OCI-LY1 (cell line): ENCODE data around the gene CRYBA1.
A peak's percentile ranks its signal among the peaks of the same experiment; 100 is the strongest.

Experiments used
- H2AFZ ChIP-seq: fragments of 200-600 bp; sonication (generic), shearing (Covaris generic); 2 replicates; pipeline ENCODE4 v1.6.0; 2014; ENCODE audit warnings: antibody characterized with exemption, mild to moderate bottlenecking, low read length
- H3F3A ChIP-seq: fragments of 200-600 bp; sonication (generic), shearing (Covaris generic); 2 replicates; pipeline ENCODE4 v1.6.0; 2014; ENCODE audit warnings: mild to moderate bottlenecking, antibody characterized with exemption, low read length, moderate library complexity; ENCODE audit not compliant: insufficient read depth
- H3K27ac ChIP-seq: fragments of 200-600 bp; sonication (generic); 2 replicates; pipeline ENCODE4 v1.5.1; 2014; ENCODE audit warnings: low read length, mixed run types, mild to moderate bottlenecking, low read depth; ENCODE audit not compliant: poor library complexity, severe bottlenecking
- H3K27me3 ChIP-seq: fragments of 200-600 bp; sonication (generic); 2 replicates; pipeline ENCODE4 v1.6.0; 2014; ENCODE audit warnings: antibody characterized with exemption, mild to moderate bottlenecking, low read length, moderate library complexity; ENCODE audit not compliant: insufficient read depth
- H3K36me3 ChIP-seq: fragments of 200-600 bp; sonication (generic); 2 replicates; pipeline ENCODE4 v1.6.1; 2014; ENCODE audit warnings: mild to moderate bottlenecking, antibody characterized with exemption, low read length, moderate library complexity, mixed read lengths; ENCODE audit not compliant: insufficient read depth
- H3K4me1 ChIP-seq: fragments of 200-600 bp; sonication (generic); 2 replicates; pipeline ENCODE4 v1.5.1; 2014; ENCODE audit warnings: mild to moderate bottlenecking, low read length, moderate library complexity; ENCODE audit not compliant: insufficient read depth, severe bottlenecking
- H3K4me2 ChIP-seq: fragments of 200-600 bp; sonication (generic), shearing (Covaris generic); 2 replicates; pipeline ENCODE4 v1.6.1; 2014; ENCODE audit warnings: low read length
- H3K4me3 ChIP-seq: fragments of 200-600 bp; sonication (generic); 2 replicates; pipeline ENCODE4 v1.5.1; 2014; ENCODE audit warnings: low read length, low read depth, mild to moderate bottlenecking, mixed read lengths; ENCODE audit not compliant: poor library complexity, severe bottlenecking
- H3K79me2 ChIP-seq: fragments of 200-600 bp; shearing (Covaris generic); 2 replicates; pipeline ENCODE4 v1.6.1; 2016; ENCODE audit warnings: mixed run types, low read length, mixed read lengths; ENCODE audit not compliant: insufficient read depth
- H3K9ac ChIP-seq: fragments of 200-600 bp; sonication (generic), shearing (Covaris generic); 2 replicates; pipeline ENCODE4 v1.6.1; 2014; ENCODE audit warnings: mild to moderate bottlenecking, low read length, mixed read lengths
- H3K9me2 ChIP-seq: fragments of 200-600 bp; sonication (generic), shearing (Covaris generic); 2 replicates; pipeline ENCODE4 v1.6.1; 2014; ENCODE audit warnings: low read depth, mild to moderate bottlenecking, low read length, mixed read lengths
- H3K9me3 ChIP-seq: fragments of 200-600 bp; shearing (Covaris generic); 2 replicates; pipeline ENCODE4 v1.6.1; 2014; ENCODE audit warnings: low read length, mixed read lengths
- H4K20me1 ChIP-seq: fragments of 200-600 bp; sonication (generic), shearing (Covaris generic); 2 replicates; pipeline ENCODE4 v1.6.0; 2016; ENCODE audit warnings: mild to moderate bottlenecking, low read length; ENCODE audit not compliant: insufficient read depth
- CTCF ChIP-seq: fragments of 200-600 bp; sonication (generic), shearing (Covaris generic); IDR thresholded peaks from 2 replicates; pipeline ENCODE4 v1.5.1; 2017; ENCODE audit warnings: mild to moderate bottlenecking, antibody characterized with exemption, low read length, moderate library complexity, mixed read lengths
- EZH2 ChIP-seq: fragments of 200-600 bp; sonication (generic), shearing (Covaris generic); IDR thresholded peaks from 2 replicates; pipeline ENCODE4 v1.8.0; 2017; ENCODE audit warnings: borderline replicate concordance, mixed run types, mild to moderate bottlenecking, antibody characterized with exemption, low read length, moderate library complexity, mixed read lengths

Gene CRYBA1

DNA sequence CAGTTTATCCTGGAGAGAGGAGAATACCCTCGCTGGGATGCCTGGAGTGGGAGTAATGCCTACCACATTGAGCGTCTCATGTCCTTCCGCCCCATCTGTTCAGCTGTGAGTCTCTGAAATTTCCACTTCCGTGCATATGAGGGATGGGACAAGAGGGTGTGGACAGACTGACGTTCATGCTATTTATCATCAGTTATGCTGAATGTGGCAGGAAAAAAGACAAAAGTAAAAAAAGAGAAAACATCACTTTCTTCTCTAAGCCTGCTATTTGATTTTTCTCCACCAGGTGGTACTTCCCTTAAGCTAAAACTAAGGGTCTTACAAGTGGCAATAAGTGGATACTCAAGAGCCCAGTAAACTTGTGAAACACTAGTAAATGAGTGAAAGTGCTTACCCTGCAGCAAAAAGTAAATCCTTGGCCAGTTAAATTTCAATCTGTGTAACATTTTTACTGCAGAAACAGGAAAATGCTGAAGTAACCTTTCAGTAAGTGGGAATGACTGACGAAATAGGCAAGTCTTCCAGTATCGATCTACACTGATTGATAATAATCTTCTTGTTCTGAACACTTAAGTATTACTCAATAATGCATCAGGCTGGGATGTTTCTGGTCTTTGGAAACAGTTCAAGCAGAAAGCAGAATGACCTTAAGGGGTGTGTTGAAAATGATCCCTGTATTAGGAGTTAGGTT is 5.6 kb downstream of the CRYBA1 start:
- no peaks in the 10 kb centered on the region for H3K9me3 ChIP-seq
- peaks cover 11% of the 10 kb centered on the region; the same call in 1 of the 2 replicates for H3F3A ChIP-seq
- no peaks in the 10 kb centered on the region for H3K9me2 ChIP-seq
- H3K36me3 ChIP-seq, result no peaks in the 10 kb centered on the region
- TF ChIP-seq CTCF (peak; percentile 61), EZH2 (no peak)
- H3K4me2 ChIP-seq, result no peak overlapping the region
- no peak overlapping the region for H3K4me3 ChIP-seq
- no peak overlapping the region for H2AFZ ChIP-seq
- H4K20me1 ChIP-seq, result no peaks in the 10 kb centered on the region
- no peaks in the 10 kb centered on the region for H3K4me1 ChIP-seq
- H3K79me2 ChIP-seq, result no peaks in the 10 kb centered on the region
- H3K27ac ChIP-seq, result no peak overlapping the region
- no peaks in the 10 kb centered on the region for H3K27me3 ChIP-seq
- no peak overlapping the region for H3K9ac ChIP-seq

- Histone ChIP-seq H3K36me3 (peaks cover under 1% of the 10 kb centered on the region; the same call in 1 of the 2 replicates), H3K4me3 (no peak overlapping the region), H3K4me2 (no peak overlapping the region), H3K79me2 (no peaks in the 10 kb centered on the region), H3K27ac (no peak overlapping the region), H3K9me3 (no peaks in the 10 kb centered on the region), H2AFZ (no peak overlapping the region), H3K9me2 (no peaks in the 10 kb centered on the region), H4K20me1 (no peaks in the 10 kb centered on the region), H3K4me1 (no peaks in the 10 kb centered on the region), H3K27me3 (no peaks in the 10 kb centered on the region), H3K9ac (no peak overlapping the region), H3F3A (peaks cover 11% of the 10 kb centered on the region)
- TF ChIP-seq EZH2 (no peak), CTCF (no peak)
These were observed 6.4 kb downstream of the CRYBA1 start for GRCh38 chr17:29253037-29253436.

DNA sequence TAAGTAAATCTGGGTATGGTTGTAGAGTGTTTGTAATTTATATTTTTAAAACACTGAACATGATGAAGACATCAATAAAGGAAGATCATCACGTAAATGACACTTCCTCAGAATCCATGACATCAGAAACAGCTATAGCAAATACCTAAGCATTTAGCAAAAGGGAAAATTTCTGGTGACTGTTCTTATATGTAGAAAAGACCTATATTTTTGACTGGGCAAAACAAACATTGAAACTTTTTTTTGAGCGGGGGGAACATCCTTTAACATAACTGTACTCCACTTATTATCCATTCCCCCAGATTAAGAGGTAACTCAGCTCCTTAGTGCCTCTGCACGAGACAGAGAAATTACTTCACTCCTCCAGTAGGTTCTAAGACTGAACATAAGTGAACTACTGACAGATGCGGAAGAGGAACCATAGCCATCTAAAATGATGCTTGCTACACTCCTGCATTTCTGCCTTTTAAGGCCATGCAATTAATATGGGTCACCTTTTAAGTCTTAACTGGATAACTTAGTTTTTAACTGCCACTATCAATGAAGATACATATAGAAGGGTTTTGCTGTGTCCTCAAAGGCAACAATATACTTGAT is 9.4 kb downstream of the CRYBA1 start:
- Histone ChIP-seq H3K9me3 (no peaks in the 10 kb centered on the region), H3K79me2 (no peaks in the 10 kb centered on the region), H3K4me3 (no peak overlapping the region), H3K27me3 (no peaks in the 10 kb centered on the region), H3K4me1 (no peaks in the 10 kb centered on the region), H3K9me2 (no peaks in the 10 kb centered on the region), H3K27ac (no peak overlapping the region), H2AFZ (no peak overlapping the region), H3K9ac (no peak overlapping the region), H3K4me2 (no peak overlapping the region), H3F3A (peaks cover 11% of the 10 kb centered on the region), H4K20me1 (no peaks in the 10 kb centered on the region; the same call in 1 of the 2 replicates), H3K36me3 (peaks cover 28% of the 10 kb centered on the region)
- TF ChIP-seq CTCF (no peak), EZH2 (no peak)
